NCI-H446 treated with DMSO at 0.1 percent for 48 hours (cell line): Measurements from ENCODE around the gene SCLY.

Experiments used
- DNase-seq: peaks from one replicate; lab custom pipeline; 2025; lab: John Stamatoyannopoulos, UW

SCLY gene

GRCh38 chr2:238077292-238077691 lies 16.5 kb downstream of the SCLY start:
- DNase-seq = no peak

DNA sequence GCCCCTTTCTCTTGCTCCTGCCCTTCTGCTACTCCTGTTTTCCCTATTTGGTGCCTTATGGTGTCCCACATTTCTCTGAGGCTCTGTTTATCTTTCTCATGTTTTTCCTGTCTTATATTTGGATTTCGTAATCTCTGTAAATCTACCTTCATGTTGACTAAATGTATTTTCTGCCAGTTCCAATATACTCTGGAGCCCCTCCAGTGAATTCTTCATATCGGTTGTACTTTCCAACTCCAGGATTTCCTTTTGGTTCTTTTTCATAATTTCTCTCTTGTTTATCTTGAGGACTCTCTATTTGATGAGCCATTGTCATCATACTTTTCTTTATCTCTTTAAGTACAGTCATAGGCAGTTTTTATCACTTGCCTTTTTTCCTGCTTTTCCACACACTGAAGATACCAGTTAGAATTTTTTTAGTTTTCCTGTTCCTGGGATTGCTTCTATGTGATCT lies 19.1 kb downstream of the SCLY start:
- DNase-seq = no peak

DNA sequence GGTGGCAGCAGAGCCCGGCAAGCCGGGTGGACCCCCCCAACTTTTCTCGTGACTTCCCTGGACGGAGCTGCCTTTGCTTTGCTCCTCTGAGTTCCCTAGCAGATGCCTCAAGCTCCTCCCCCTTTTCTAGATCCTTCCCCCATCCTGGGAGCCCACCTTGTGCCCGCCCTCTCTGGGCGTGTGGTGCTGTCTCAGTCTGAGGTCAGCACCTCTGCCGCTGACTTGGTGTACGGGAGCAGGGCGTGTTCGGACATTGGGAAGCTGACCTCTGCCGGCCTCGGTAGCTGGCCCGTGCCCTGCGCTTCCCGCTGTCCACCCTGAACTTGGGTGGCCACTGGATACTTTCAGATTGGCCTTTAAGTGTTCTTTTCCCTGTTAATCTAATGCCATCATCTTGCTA lies 19.7 kb downstream of the SCLY start:
- DNase-seq = no peak

DNA sequence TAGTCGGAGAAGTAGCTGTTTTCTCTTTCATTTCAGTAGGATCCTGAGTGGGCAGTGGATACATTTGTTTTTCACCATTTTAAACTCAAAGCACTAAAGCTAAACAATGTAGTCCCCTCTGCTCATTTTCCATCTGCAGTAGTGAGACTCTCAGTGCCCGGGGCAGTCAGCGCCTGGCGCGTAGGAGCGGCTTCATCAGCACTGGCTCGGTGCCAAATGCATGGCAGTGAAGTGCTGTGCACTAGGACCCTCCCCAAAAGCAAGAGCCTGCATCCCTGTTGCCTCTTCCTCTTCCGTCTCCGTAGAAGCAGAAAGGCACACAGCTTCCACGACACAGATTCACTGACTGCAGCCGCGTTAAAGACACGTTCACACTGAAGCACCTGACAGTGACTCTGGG lies 20.3 kb downstream of the SCLY start:
- no peak for DNase-seq

DNA sequence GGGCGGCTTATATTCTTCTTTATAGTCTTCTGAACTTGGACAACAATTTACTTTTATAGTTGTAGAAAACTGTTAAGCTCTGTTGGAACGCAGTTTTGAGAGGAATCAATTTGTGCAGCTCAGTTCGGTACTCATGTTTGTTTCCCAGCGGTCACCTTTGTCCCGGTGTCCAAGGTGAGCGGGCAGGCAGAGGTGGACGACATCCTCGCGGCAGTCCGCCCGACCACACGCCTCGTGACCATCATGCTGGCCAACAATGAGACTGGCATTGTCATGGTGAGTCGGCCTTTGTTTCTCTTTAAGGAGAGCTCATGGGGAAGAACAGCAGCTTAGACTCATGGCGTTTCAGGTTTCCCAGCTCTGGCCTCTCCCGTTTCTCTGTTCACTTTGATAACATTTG lies 20.8 kb downstream of the SCLY start:
- DNase-seq = no peak

DNA sequence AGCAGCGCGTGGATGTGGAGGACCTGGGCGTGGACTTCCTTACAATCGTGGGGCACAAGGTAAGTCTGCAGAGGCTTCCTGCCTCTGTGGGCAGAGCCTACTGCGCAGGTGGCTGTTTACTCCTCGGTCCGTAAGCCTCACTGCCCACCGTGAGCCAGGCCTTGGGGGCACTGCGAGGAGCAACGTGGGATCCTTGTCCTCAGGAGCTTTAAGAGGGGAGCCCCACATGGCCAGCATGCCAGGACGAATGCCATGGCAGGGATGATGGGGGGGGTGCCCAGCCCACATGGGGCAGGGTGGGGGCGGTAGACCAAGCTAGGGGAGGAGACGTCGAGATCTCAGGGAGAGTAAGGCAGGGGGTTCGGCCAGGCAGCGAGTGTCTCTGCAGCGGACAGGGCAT lies 21.4 kb downstream of the SCLY start:
- no peak for DNase-seq

GRCh38 chr2:238082827-238083226 lies 22.0 kb downstream of the SCLY start:
- no peak for DNase-seq

DNA sequence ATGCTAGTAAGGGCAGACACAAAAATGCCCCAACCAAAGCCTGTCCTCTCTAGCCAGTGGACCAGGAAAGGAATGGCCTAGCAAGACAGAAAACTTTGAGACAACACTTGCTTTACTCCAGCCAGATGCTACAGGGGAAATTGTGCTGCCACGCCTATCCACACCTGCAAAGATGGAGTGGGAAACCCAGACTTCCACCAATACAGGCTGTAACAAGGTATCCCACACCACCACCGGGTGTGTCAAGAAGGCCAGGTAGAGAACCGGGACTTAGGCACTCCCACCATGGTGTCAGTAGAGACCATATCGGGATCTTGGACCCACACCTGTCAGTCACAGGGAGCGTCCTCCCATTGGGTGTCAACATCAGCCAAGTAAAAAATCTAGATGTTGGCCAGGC lies 23.1 kb downstream of the SCLY start:
- no peak for DNase-seq

DNA sequence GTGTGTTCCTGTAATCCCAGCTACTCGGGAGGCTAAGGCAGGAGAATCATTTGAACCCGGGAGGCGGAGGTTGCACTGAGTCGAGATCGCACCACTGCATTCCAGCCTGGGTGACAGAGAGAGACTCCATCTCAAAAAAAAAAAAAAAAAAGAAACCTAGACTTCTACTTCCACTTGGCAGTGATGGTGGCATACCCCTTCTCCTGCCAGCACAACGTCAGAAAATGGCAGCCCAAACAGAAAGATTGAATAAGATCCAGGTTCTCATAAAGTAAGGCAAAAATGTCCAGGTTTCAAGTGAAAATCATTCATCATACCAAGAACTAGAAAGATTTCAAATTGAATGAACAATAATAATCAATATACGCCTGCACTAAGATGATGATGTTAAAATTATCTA lies 24.0 kb downstream of the SCLY start:
- DNase-seq = no peak

DNA sequence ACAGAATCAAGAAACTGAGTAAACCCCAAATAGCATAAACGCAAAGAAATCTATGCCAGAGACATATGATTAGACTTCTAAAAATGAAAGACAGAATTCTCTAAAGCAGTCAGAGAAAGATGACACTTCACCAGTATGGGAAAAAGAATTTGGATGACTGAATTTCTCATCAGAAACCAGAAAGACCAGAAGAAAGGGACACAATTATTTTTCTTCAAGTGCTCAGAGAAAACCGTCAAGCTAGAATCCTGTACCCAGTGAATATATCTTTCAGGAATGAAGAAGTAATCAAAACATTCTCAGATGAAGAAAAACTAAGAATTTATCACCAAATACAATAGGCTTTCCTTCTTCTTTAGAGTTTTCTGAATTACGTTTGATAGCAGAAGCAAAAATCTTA lies 25.1 kb downstream of the SCLY start:
- DNase-seq = no peak

GRCh38 chr2:238087211-238087610 lies 26.4 kb downstream of the SCLY start:
- no peak for DNase-seq

GRCh38 chr2:238090887-238091286 lies 30.1 kb downstream of the SCLY start:
- no peak for DNase-seq

DNA sequence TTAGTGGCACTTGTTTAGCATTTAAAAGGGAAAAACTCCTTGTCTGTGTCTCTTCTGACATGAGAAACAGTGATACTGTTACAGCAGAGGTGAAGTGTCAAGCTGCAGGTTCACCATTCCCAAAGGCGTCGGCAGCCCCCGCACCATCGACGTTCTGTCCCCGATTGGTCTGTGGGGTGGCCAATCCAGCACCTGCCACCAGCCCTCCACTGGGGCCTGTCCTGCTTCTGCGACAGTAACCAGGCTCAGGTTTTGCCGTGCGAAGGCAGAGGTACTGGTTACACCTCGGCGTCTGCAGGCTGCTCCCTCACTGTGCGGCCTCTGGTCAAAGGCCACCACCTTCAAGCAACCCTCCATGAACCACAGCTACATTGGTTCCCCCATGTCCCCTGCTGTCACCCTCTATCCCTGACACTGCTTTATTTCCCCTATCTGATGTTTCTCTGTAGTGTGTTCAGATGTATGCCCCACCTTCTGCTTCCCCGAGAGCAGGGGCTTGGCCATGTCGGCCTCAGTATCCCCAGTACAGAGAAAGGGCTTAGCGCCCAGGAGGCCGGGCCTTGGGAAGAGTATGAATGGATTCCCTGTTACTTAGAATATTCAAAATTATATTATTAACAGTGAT lies 30.7 kb downstream of the SCLY start:
- DNase-seq = no peak

DNA sequence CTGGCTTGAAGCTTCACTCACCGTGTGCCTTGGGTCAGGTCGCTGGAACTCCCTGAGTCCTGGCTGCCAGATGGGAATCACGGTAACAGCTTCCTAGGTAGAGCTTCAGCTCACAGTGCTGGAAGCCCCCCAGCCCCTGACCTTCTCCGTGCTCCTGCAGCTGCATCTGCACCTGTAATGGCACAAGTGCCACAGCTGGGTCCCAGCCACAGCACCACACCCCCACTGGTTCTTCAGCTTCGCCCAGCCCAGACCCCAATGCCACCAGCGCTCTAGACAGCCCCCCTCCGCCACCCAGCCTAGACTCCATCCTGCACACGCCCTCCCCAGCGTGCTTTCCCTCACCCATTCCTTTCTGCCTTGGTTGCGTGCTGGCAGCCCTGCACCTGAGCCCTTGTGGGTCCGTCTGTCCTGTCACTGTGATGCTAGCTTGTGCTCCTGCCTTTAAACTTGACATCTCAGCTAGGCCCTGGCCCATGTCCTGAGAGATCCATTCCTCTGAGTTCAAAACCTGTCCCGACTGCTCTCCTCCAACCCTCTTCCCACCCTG lies 31.8 kb downstream of the SCLY start:
- no peak for DNase-seq

- DNase-seq = no peak
Observed at GRCh38 chr2:238093181-238094140, 32.7 kb downstream of the SCLY start.

- DNase-seq = no peak
Observed at GRCh38 chr2:238094438-238095022, 33.7 kb downstream of the SCLY start.

DNA sequence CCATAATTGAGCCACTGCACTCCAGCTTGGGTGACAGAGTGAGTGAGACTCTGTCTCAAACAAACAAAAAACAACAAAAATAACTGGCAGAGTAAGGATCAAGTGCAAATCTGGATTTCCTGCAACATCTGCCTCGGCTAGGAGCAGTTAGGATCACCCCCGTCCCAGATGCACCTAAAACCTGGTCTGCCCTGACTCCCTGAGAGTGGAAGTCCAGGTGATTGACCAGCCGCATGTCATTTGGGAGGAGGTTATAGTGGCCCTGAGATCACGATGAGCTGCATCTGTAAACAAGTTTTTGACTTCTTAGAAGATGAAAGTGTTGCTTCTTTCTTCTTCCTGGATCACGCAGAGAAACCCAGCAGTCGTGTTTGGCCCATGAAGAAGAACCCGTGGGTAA lies 34.3 kb downstream of the SCLY start:
- no peak for DNase-seq

GRCh38 chr2:238096311-238097011 lies 35.7 kb downstream of the SCLY start:
- DNase-seq = no peak

GRCh38 chr2:238097201-238097987 lies 36.6 kb downstream of the SCLY start:
- DNase-seq = no peak

DNA sequence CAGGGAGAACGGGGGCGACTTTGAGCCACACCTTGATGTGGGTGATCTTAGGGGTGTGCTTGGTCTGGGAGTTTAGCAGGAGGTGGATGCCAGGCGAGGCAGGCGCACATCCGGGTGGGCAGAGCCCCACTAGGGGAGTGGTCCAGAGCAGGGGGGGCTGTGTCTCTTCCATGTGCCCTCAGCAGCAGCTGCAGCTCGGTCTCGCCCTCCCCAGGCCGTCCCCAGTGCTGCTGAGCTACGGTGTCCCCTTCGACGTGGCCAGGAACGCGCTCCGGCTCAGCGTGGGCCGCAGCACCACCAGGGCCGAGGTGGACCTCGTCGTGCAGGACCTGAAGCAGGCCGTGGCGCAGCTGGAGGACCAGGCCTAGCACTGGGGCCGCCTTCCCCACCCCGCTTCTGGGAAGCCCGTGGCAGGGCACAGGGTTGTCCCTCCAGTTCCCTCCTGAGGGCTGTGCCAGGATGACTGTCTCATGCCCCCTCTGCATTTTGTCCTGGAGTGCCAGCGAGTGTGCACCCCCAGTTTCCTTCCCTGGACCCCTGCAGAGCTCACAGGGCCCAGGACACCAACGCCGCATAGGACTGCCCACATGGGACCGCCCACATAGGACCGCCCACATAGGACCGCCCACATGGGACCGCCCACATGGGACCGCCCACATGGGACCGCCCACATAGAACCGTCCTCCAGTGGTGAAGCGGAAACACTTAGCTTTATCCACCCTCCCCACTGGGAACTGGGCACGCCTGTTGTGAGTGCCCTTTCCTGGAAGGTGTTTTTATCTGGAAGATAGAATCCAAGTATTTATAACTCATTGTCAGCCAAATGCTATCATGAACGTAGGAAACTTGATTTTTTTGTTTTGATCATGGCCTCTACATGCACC lies 37.4 kb downstream of the SCLY start:
- no peak for DNase-seq
